ENCODE measurements around the gene ADGRV1. TPM values are rescaled to one million over a fixed set of nuclear protein-coding genes. Genes with fewer than 3 reads are reported as not detected.

Gene ADGRV1
- total and polyA plus RNA-seq, 9 of the 15 experiments (the other 6 are each of a cell fraction or from before 2014, with no cell fraction given): 21.7 to 156 (median 58.2) TPM

GRCh38 chr5:91025449-91025848, 466.9 kb downstream of the ADGRV1 start (continued):
- TF ChIP-seq ZBTB40 (IDR thresholded peaks at IDR 0.05) (no peak), ZBTB40 (CRISPR knock-in tag; IDR thresholded peaks at IDR 0.05) (no peak), ZNF449 (CRISPR knock-in tag; IDR thresholded peaks at IDR 0.05) (no peak), EHMT2 (IDR thresholded peaks at IDR 0.05) (no peak), CBX3 (IDR thresholded peaks at IDR 0.05; ENCODE audit: borderline replicate concordance in 1 of 2, low read length in 2 of 2) (no peak), E2F1 (CRISPR knock-in tag; IDR thresholded peaks at IDR 0.05) (no peak), ZNF644 (tag; IDR thresholded peaks at IDR 0.05; ENCODE audit: low read depth) (no peak), RBM22 (IDR thresholded peaks at IDR 0.05; ENCODE audit: low read depth, low read length, poor library complexity, severe bottlenecking) (no peak), GATAD2A (IDR thresholded peaks at IDR 0.05) (no peak)

Measured in K562 (cell line).